Pancreas (tissue), 10 donors: ENCODE data around the gene PGM2L1. TPM values are rescaled to one million over a fixed set of nuclear protein-coding genes. Genes with fewer than 3 reads are reported as not detected.

Source experiments
- ATAC-seq, 4 donors: fragments of 200-7000 bp; cut with Tn5 transposase; one replicate each; pipeline versions ENCODE4 v1.8.0 to v1.9.1; 2020; ENCODE audit warnings: mild to moderate bottlenecking in 4 of 4, moderate library complexity in 4 of 4
- DNase-seq, 6 donors: peaks; one replicate each; pipeline ENCODE4 v3.0.0-alpha.2; 2020
- FAIRE-seq: peaks from 2 replicates; lab custom pipeline; 2012; peaks lifted over from hg19 to GRCh38; lab: Jason Lieb, UNC
- H3K27ac ChIP-seq, 4 donors: fragments of 200-600 bp; sonication (generic); 1 replicate in 3 of 4; 2 replicates in 1 of 4; pipeline versions ENCODE4 v1.5.0 to v1.8.0; 2020
- H3K27me3 ChIP-seq, 4 donors: fragments of 200-600 bp; one replicate each; pipeline ENCODE4 v1.8.0; 2021
- H3K36me3 ChIP-seq, 3 donors: fragments of 200-600 bp; sonication (generic) in 1 of 3; one replicate each; pipeline versions ENCODE4 v1.5.0 to v1.8.0; 2020 to 2021
- H3K4me1 ChIP-seq, 3 donors: fragments of 200-600 bp; one replicate each; pipeline ENCODE4 v1.8.0; 2021
- H3K4me3 ChIP-seq, 4 donors: fragments of 200-600 bp; sonication (generic) in 2 of 4; one replicate each; pipeline versions ENCODE4 v1.5.0 to v1.8.0; 2020 to 2021
- H3K9me3 ChIP-seq, 4 donors: fragments of 200-600 bp; one replicate each; pipeline ENCODE4 v1.8.0; 2021
- CTCF ChIP-seq, 4 donors: fragments of 200-600 bp; sonication (generic) in 3 of 4; IDR thresholded peaks; one replicate each; pipeline versions ENCODE4 v1.5.0 to v1.8.0; 2021; ENCODE audit warnings: antibody characterized with exemption in 4 of 4
- WGBS, 2 donors: extraction: QIAGEN DNeasy Blood & Tissue Kit; methylation state at CpG; one replicate each; pipeline ENCODE4 v1.1.7; 2013; 5-methylcytosine and 5-hydroxymethylcytosine counted together
- intact Hi-C, 3 donors: fragments of 100-400 bp; cut with DNase I; formaldehyde crosslinking; loops; one replicate each; pipeline versions ENCODE4 v1.11.1 to v1.14.2; 2022
- polyA plus RNA-seq, 2 donors: library from polyadenylated mRNA; stranded (reverse); fragments of 200-250 nt; gene quantifications; one replicate each; pipeline ENCODE4 v1.2.3, GENCODE V29; 2013
- total RNA-seq, 6 donors: library from RNA; stranded (reverse); fragmentation: NEBNext Ultra II Directional in 4 of 6; extraction: Animal tissue kit (Norgen Biotek cat#: 25700) in 4 of 6; gene quantifications; one replicate each; pipeline versions ENCODE4 v1.2.1 to v1.2.4, GENCODE V29; 2021 to 2023
- donor health status: healthy with polysubstance abuse.
- donor health status: DM: no; HTN: no; CAD: no; lungs with moderate emphysema.
- donor health status: DM: no; HTN: no; CAD: no.
- donor health status: control.
- donor health status: control.
- donor health status: Bipolar disorder and iron deficiency.
- donor health status: DM: yes; HTN: yes; CAD: no.
- donor health status: DM: no; HTN: no; CAD: no.
- donor health status: DM: no; HTN: no; CAD: no.
- donor health status: DM: yes; HTN: yes; CAD: no.

PGM2L1 gene
- total and polyA plus RNA-seq, 8 donors: 0.96 to 9.5 (median 3.5) TPM

- no peak for DNase-seq
- 93 to 95% methylated on average over 2 of the region's 2 CpGs for WGBS, 2 donors
- ATAC-seq: no peak
- Histone ChIP-seq H3K9me3 (no peaks in the 10 kb centered on the region), H3K4me1 (peaks cover 0 to 3% (median 0%) of the 10 kb centered on the region in 3 donors), H3K4me3 (no peak overlapping the region), H3K27ac (no peak overlapping the region), H3K36me3 (no peaks in the 10 kb centered on the region), H3K27me3 (no peaks in the 10 kb centered on the region)
- intact Hi-C loops: no loop called here
- no peak for FAIRE-seq
- TF ChIP-seq CTCF (IDR thresholded peaks at IDR 0.05): no peak
These were observed 11.4 kb upstream of the PGM2L1 start for GRCh38 chr11:74409633-74410032.

- TF ChIP-seq CTCF (IDR thresholded peaks at IDR 0.05): no peak
- no peaks in the 10 kb centered on the region for H3K4me1 ChIP-seq
- no peaks in the 10 kb centered on the region for H3K9me3 ChIP-seq
- no peak for FAIRE-seq
- no peak for ATAC-seq
- H3K27ac ChIP-seq: no peak overlapping the region
- no peaks in the 10 kb centered on the region for H3K36me3 ChIP-seq
- no peak overlapping the region for H3K4me3 ChIP-seq
- WGBS, 2 donors: 72 to 74% methylated on average over 4 of the region's 4 CpGs
- no peaks in the 10 kb centered on the region for H3K27me3 ChIP-seq
- no peak for DNase-seq
- intact Hi-C loops: no loop called here
These were observed 5.5 kb upstream of the PGM2L1 start for GRCh38 chr11:74403607-74404321.

GRCh38 chr11:74400606-74401005 is 2.4 kb upstream of the PGM2L1 start:
- ATAC-seq (no peak), DNase-seq (no peak), FAIRE-seq (no peak)
- Histone ChIP-seq H3K4me1 (no peaks in the 10 kb centered on the region), H3K27ac (no peak overlapping the region), H3K4me3 (no peak overlapping the region), H3K36me3 (no peaks in the 10 kb centered on the region), H3K9me3 (no peaks in the 10 kb centered on the region), H3K27me3 (no peaks in the 10 kb centered on the region)
- 72 to 77% methylated on average over 2 of the region's 2 CpGs for WGBS, 2 donors
- intact Hi-C loops: no loop called here
- no peak for TF ChIP-seq CTCF (IDR thresholded peaks at IDR 0.05)

- Histone ChIP-seq H3K27ac (peak overlapping the region; percentile 69 to 96 (median 83)), H3K27me3 (no peaks in the 10 kb centered on the region), H3K9me3 (no peaks in the 10 kb centered on the region), H3K4me3 (peak overlapping the region; percentile 58 to 85 (median 64)), H3K4me1 (no peaks in the 10 kb centered on the region), H3K36me3 (no peaks in the 10 kb centered on the region)
- peak in 4 of 6 donors; percentile 21 to 62 (median 43) for DNase-seq
- TF ChIP-seq CTCF (IDR thresholded peaks at IDR 0.05): peak in 1 of 4 donors; percentile 8
- intact Hi-C loops: no loop called here
- FAIRE-seq: no peak
- 2% methylated on average over 29 to 35 of the region's 35 CpGs for WGBS, 2 donors
- ATAC-seq: peak; percentile 47 to 71 (median 58)
These were observed 561 bp downstream of the PGM2L1 start for GRCh38 chr11:74397501-74398243.
